ENCODE data around the gene ZDHHC5. TPM values are rescaled to one million over a fixed set of nuclear protein-coding genes. Genes with fewer than 3 reads are reported as not detected.

ZDHHC5 gene
- total RNA-seq, 2 donors from 2014 or later: 62.8 to 62.9 TPM

DNA sequence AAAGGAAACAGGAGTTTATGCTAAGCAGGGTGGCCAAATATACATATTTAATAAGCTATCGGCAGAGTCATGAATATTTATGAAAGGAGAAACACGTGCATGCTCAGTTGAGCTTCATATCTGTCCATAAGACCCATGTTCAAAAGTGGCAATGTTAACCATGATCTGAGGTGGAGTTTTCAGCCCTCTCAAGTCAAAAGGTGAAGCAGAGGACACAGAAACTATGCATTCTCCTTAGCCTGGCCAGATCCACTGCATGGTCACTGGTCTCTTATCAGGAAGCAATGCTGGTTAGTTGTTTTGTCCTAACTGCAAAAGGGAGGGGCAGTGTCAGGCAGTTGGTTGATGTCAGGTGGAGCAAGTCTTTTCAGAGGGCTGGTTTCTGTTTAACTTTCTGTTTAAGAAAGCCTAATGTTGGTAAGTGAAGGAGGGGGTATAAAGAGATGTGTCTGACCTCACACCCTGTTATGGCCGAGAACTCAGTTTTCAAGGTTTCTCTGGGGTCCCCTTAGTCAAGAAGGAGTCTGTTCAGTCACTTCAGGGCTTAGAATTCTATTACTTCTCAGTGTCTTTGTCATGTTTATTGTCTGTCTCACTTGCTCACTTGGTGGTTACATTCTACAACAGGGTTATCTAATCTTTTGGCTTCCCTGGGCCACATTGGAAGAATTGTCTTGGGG, 67.8 kb downstream of the ZDHHC5 start:
- no peaks in the 10 kb centered on the region for H3K9me3 Mint-ChIP-seq

DNA sequence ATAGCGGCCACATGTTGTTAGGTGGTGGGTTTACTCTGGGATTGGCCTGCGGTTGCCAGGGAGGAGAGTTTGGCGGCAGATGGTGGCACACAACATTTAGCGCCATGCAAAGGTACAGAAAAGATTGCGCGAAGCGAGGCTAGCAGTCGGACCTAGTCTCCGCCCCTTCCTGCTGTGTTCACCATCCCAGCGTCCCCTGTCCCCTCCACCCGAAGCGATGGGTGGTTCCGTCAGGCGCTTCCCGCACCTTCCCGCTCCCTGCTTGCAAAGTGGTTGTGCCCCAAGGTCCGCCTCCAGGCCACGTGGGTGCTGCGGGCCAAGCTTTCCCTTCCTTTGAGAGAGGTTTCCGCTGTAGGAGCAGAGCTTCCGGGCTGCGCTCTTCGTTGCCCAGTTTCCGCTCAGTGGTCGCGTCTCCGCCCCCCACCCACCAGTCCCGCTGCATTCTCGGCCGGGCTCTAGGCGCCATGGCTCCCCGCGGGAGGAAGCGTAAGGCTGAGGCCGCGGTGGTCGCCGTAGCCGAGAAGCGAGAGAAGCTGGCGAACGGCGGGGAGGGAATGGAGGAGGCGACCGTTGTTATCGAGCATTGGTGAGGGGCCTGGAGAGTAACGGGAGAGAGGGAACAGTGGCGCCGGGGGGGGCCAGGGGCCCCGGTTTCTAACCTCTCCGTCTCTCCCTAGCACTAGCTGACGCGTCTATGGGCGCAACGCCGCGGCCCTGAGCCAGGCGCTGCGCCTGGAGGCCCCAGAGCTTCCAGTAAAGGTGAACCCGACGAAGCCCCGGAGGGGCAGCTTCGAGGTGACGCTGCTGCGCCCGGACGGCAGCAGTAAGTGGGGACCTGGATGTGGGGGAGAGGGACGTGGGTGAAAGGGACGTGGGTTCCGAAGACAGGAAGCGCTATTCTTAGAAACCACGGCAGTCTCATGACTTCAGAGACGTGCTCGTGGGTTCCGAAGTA, 73.5 kb downstream of the ZDHHC5 start, which contains the start of gene SELENOH:
Gene SELENOH (plus strand): TSS at position 360 of the 955 bp plus-strand sequence. CDS start 105 bp downstream, at position 465.
- no peaks in the 10 kb centered on the region for H3K9me3 Mint-ChIP-seq
- no peaks in the 10 kb centered on the region for H3K27me3 Mint-ChIP-seq (ENCODE audit: low read depth)
- peak within 1 kb of the TSS; percentile 98 to 99 for H3K4me3 Mint-ChIP-seq
- ATAC-seq (replicated peaks in 1 of 2) (peak; percentile 94), DNase-seq (peak; percentile 94 to 97)
- H3K27ac Mint-ChIP-seq: peak within 1 kb of the TSS; percentile 98
- peaks cover 54% of the 10 kb centered on the region for H3K4me1 Mint-ChIP-seq (ENCODE audit: low read depth)
- H3K36me3 Mint-ChIP-seq (ENCODE audit: insufficient read depth in 2 of 2): peaks cover 8 to 32% of the 10 kb centered on the region in 2 donors

More for the DNA sequence above, 67.8 kb downstream of the ZDHHC5 start:
- Mint-ChIP-seq H3K4me1 (ENCODE audit: low read depth) (peaks cover 7% of the 10 kb centered on the region), H3K36me3 (ENCODE audit: insufficient read depth in 2 of 2) (peaks cover 0 to 4% of the 10 kb centered on the region in 2 donors), H3K27ac (peak overlapping the region; percentile 61), H3K27me3 (ENCODE audit: low read depth) (no peaks in the 10 kb centered on the region), H3K4me3 (no peak overlapping the region)
- no peak for DNase-seq
- ATAC-seq (replicated peaks in 1 of 2): no peak

- ATAC-seq (replicated peaks in 1 of 2) (no peak), DNase-seq (no peak)
- H3K36me3 Mint-ChIP-seq (ENCODE audit: insufficient read depth in 2 of 2): peaks cover 8 to 37% of the 10 kb centered on the region in 2 donors
- H3K9me3 Mint-ChIP-seq: no peaks in the 10 kb centered on the region
- H3K4me1 Mint-ChIP-seq (ENCODE audit: low read depth): peaks cover 61% of the 10 kb centered on the region
- H3K4me3 Mint-ChIP-seq: peak overlapping the region; percentile 98 to 99
- no peaks in the 10 kb centered on the region for H3K27me3 Mint-ChIP-seq (ENCODE audit: low read depth)
- peak overlapping the region; percentile 98 for H3K27ac Mint-ChIP-seq
These were observed 74.2 kb downstream of the ZDHHC5 start for GRCh38 chr11:57742087-57742452.

- Mint-ChIP-seq H3K36me3 (ENCODE audit: insufficient read depth in 2 of 2) (peaks cover 8 to 37% of the 10 kb centered on the region in 2 donors), H3K27me3 (ENCODE audit: low read depth) (no peaks in the 10 kb centered on the region), H3K4me3 (peak overlapping the region; percentile 36 to 39), H3K4me1 (ENCODE audit: low read depth) (peaks cover 65% of the 10 kb centered on the region), H3K9me3 (no peaks in the 10 kb centered on the region), H3K27ac (peak overlapping the region; percentile 83)
- ATAC-seq (replicated peaks in 1 of 2): no peak
- no peak for DNase-seq
These were observed 76.4 kb downstream of the ZDHHC5 start for GRCh38 chr11:57744357-57744756.

- H3K36me3 Mint-ChIP-seq (ENCODE audit: insufficient read depth in 2 of 2): peaks cover 8 to 34% of the 10 kb centered on the region in 2 donors
- peaks cover 60% of the 10 kb centered on the region for H3K4me1 Mint-ChIP-seq (ENCODE audit: low read depth)
- no peak for ATAC-seq (replicated peaks in 1 of 2)
- no peaks in the 10 kb centered on the region for H3K27me3 Mint-ChIP-seq (ENCODE audit: low read depth)
- no peak for DNase-seq
- peak overlapping the region; percentile 68 for H3K27ac Mint-ChIP-seq
- no peaks in the 10 kb centered on the region for H3K9me3 Mint-ChIP-seq
- no peak overlapping the region for H3K4me3 Mint-ChIP-seq
These were observed 77.3 kb downstream of the ZDHHC5 start for GRCh38 chr11:57745206-57745605.

DNA sequence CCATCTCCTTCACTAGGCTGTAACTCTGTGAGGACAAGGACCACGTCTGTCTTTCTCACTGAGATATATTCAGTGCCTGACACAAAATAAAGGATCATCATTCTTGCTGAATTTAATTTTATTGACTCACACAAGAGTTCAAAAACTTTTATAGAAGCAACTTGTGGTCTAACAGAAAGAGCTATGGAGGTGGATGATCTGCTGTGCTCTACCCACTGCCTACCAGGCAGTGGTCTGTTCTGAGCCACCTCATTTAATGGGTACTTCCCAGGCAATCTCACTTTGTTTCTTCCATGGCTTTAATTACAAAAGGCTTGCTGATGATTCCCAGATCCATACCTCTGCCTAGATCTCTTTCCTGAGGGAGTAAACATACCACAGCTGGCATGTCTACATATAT, 79.0 kb downstream of the ZDHHC5 start:
- Mint-ChIP-seq H3K27me3 (ENCODE audit: low read depth) (no peaks in the 10 kb centered on the region), H3K9me3 (no peaks in the 10 kb centered on the region), H3K4me3 (no peak overlapping the region), H3K36me3 (ENCODE audit: insufficient read depth in 2 of 2) (peaks cover 5 to 31% of the 10 kb centered on the region in 2 donors), H3K4me1 (ENCODE audit: low read depth) (peaks cover 52% of the 10 kb centered on the region), H3K27ac (peak overlapping the region; percentile 10)
- ATAC-seq (replicated peaks in 1 of 2) (peak; percentile 43 to 44), DNase-seq (no peak)

Other genes with a start within 250 kb of the ZDHHC5 start
- gene SLC43A3, start 241.0 kb upstream of the ZDHHC5 start, total RNA-seq: 100 to 1,000 TPM; 159 to 169 TPM
- 1 to 10 TPM in 1 of 2 donors, under 1 TPM in 1; 0.97 to 1.1 TPM for gene RTN4RL2, start 207.6 kb upstream of the ZDHHC5 start, total RNA-seq
- gene SLC43A1, start 152.4 kb upstream of the ZDHHC5 start, total RNA-seq: 10 to 100 TPM; 43.6 to 53.9 TPM
- 100 to 1,000 TPM; 106 to 107 TPM for gene TIMM10, start 137.4 kb upstream of the ZDHHC5 start, total RNA-seq
- gene SMTNL1, start 130.5 kb upstream of the ZDHHC5 start, total RNA-seq: not detected
- 100 to 1,000 TPM; 144 to 180 TPM for gene UBE2L6, start 100.4 kb upstream of the ZDHHC5 start, total RNA-seq
- not detected for gene SERPING1, start 70.4 kb upstream of the ZDHHC5 start, total RNA-seq
- gene YPEL4, start 18.2 kb upstream of the ZDHHC5 start, total RNA-seq: 1 to 10 TPM; 1.1 to 1.3 TPM
- 10 to 100 TPM; 15.1 to 16.1 TPM for gene CLP1, start 10.4 kb upstream of the ZDHHC5 start, total RNA-seq
- 10 to 100 TPM; 19.8 to 20.0 TPM for gene MED19, start 44.1 kb downstream of the ZDHHC5 start, total RNA-seq
- gene TMX2, start 44.5 kb downstream of the ZDHHC5 start, total RNA-seq: 10 to 100 TPM; 54.2 to 69.8 TPM
- gene SELENOH, start 73.4 kb downstream of the ZDHHC5 start, total RNA-seq: 100 to 1,000 TPM; 147 to 162 TPM
- gene BTBD18, start 83.7 kb downstream of the ZDHHC5 start, total RNA-seq: not detected
- 10 to 100 TPM in 1 of 2 donors, 1 to 10 TPM in 1; 6.3 to 10.6 TPM for gene CTNND1, start 93.7 kb downstream of the ZDHHC5 start, total RNA-seq

Measured in activated T-cell treated with anti-CD3 and anti-CD28 coated beads, Interleukin-2, amount 50 U/mL, for 72 hours (primary cell).